GM21717 (cell line): ENCODE measurements around the gene TOMM22.

ENCODE experiments used
- ATAC-seq: cut with Tn5 transposase; IDR thresholded peaks from one replicate; pipeline ENCODE4 v1.9.1; 2021; ENCODE audit warnings: mild to moderate bottlenecking, moderate library complexity; ENCODE audit not compliant: unreplicated experiment

The TOMM22 gene

DNA sequence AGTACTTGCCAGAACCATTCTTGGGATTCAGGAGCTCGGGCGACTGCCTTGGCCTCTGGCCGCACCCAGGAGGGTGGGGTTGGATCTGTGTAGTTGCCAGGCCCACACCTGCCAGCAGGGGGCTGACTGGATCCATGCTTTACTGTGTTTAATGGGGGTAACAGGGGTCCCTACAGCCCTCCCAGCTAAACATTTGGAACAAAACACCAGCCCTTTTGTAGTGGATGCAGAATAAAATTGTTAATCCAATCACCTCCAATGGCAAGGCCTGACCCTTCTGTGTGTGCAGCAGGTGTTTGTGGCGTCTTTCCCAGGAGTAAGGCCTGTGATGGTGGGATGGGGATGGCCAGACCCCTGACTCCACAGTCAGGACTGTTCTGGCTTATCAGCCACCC is 51.6 kb downstream of the TOMM22 start:
- no peak for ATAC-seq

DNA sequence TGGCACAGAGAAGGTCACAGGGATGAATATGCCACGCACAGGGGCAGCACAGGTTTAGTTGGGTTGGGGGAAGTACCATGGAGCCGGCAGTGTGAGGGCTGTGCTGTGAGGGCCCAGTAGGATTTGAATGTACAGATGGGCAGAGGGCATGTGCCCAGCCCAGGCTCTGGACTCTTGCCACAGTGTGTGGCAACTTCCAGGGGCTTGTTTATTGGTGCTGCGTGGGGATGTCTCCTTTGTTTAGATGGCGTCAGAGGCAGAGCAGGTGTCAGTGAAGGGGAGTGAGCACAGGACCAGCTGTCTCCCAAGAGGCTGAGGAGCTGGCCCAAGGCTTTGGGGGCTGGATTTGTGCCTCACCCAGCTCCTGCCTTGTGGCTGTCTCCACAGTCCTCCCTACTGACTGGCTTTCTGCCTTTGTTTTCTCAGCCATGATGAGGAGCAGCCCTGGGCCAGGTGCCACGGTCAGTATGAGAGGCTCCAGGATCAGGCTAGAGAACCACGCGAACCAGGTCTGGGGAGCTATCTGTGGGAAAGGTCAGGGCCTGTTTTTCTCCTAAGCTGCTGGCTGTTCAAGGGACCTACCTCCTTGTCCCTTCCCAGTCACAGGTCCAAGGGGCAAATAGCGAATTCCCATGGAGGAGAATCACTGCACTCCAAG is 52.1 kb downstream of the TOMM22 start:
- ATAC-seq, result no peak

- no peak for ATAC-seq
These were observed 52.8 kb downstream of the TOMM22 start for GRCh38 chr22:38734421-38735100.
